SK-N-SH (cell line): ENCODE results near the gene PRPH. TPM values are rescaled to one million over a fixed set of nuclear protein-coding genes. Genes with fewer than 3 reads are reported as not detected.

Source experiments
- CTCF ChIA-PET: fragments of 300-600, 350-600 bp; formaldehyde crosslinking; extraction: SDS; loops from one replicate; lab custom pipeline; 2021; lab: Yijun Ruan, JAX
- POLR2A ChIA-PET: fragments of 350-600 bp; sonication (Branson Sonifier 250); formaldehyde crosslinking; extraction: SDS; loops from one replicate; lab custom pipeline; 2020; ENCODE audit warnings: antibody characterized with exemption, inconsistent platforms; lab: Yijun Ruan, JAX
- DNase-seq: peaks from one replicate; pipeline ENCODE4 v3.0.0; 2012
- H2AFZ ChIP-seq: fragments of 200-600 bp; sonication (generic); 2 replicates; pipeline ENCODE4 v1.8.1; 2016; ENCODE audit warnings: antibody characterized with exemption, mild to moderate bottlenecking, low read depth
- H3F3A ChIP-seq: fragments of 200-600 bp; sonication (generic); replicated peaks from 2 replicates; pipeline ENCODE3; 2016; ENCODE audit warnings: antibody characterized with exemption, mild to moderate bottlenecking; ENCODE audit not compliant: insufficient read depth
- H3K27ac ChIP-seq, 2 experiments: fragments of 200-500 bp in 1 of 2; fragments of 200-600 bp in 1 of 2; sonication (Bioruptor generic) in 1 of 2; sonication (generic), shearing (Covaris generic) in 1 of 2; 2 replicates each; pipeline versions ENCODE4 v1.5.1 to v1.6.1; 2014 to 2016; ENCODE audit warnings: low read depth in 2 of 2, inconsistent platforms in 1 of 2, low read length in 1 of 2, mild to moderate bottlenecking in 1 of 2, mixed read lengths in 1 of 2
- H3K27me3 ChIP-seq: fragments of 200-600 bp; sonication (generic), shearing (Covaris generic); 2 replicates; pipeline ENCODE4 v1.6.1; 2016; ENCODE audit warnings: mixed run types; ENCODE audit not compliant: insufficient read depth
- H3K36me3 ChIP-seq, 2 experiments: fragments of 200-500 bp in 1 of 2; fragments of 200-600 bp in 1 of 2; sonication (Bioruptor generic) in 1 of 2; sonication (generic) in 1 of 2; replicated peaks in 1 of 2; 2 replicates each; pipeline versions ENCODE3 to v1.5.1; 2014 to 2016; ENCODE audit warnings: low read length in 1 of 2, mild to moderate bottlenecking in 1 of 2; ENCODE audit not compliant: insufficient read depth in 2 of 2, control insufficient read depth in 1 of 2
- H3K4me1 ChIP-seq, 2 experiments: fragments of 200-500 bp in 1 of 2; fragments of 200-600 bp in 1 of 2; sonication (Bioruptor generic) in 1 of 2; sonication (generic), shearing (Covaris generic) in 1 of 2; 2 replicates each; pipeline versions ENCODE4 v1.5.1 to v1.6.1; 2014 to 2016; ENCODE audit warnings: low read depth in 1 of 2, low read length in 1 of 2, mixed run types in 1 of 2; ENCODE audit not compliant: insufficient read depth in 2 of 2, control insufficient read depth in 1 of 2
- H3K4me2 ChIP-seq: fragments of 200-600 bp; sonication (generic), shearing (Covaris generic); 2 replicates; pipeline ENCODE4 v1.6.1; 2017; ENCODE audit warnings: mixed run types
- H3K4me3 ChIP-seq, 2 experiments: fragments of 200-500 bp in 1 of 2; fragments of 200-600 bp in 1 of 2; sonication (Bioruptor generic) in 1 of 2; sonication (generic), shearing (Covaris generic) in 1 of 2; 2 replicates each; pipeline versions ENCODE4 v1.5.1 to v1.8.1; 2014 to 2016; ENCODE audit warnings: low read depth in 2 of 2, inconsistent platforms in 1 of 2, low read length in 1 of 2, mild to moderate bottlenecking in 1 of 2, mixed read lengths in 1 of 2, moderate library complexity in 1 of 2
- H3K79me2 ChIP-seq: fragments of 200-600 bp; sonication (generic); 2 replicates; pipeline ENCODE4 v1.8.1; 2017; ENCODE audit warnings: mild to moderate bottlenecking; ENCODE audit not compliant: insufficient read depth
- H3K9ac ChIP-seq: fragments of 200-600 bp; sonication (generic); 2 replicates; pipeline ENCODE4 v1.6.1; 2017; ENCODE audit warnings: mixed run types
- H3K9me2 ChIP-seq: fragments of 200-600 bp; sonication (generic); 2 replicates; pipeline ENCODE4 v1.6.1; 2017; ENCODE audit warnings: mixed run types
- H3K9me3 ChIP-seq: fragments of 200-600 bp; sonication (generic); 2 replicates; pipeline ENCODE4 v1.6.1; 2017; ENCODE audit warnings: mixed run types, mild to moderate bottlenecking, moderate library complexity
- H4K20me1 ChIP-seq: fragments of 200-600 bp; sonication (generic); 2 replicates; pipeline ENCODE4 v1.6.1; 2017; ENCODE audit warnings: mild to moderate bottlenecking, mixed run types; ENCODE audit not compliant: insufficient read depth
- CTCF ChIP-seq: fragments of 200-600 bp; sonication (generic); IDR thresholded peaks from 2 replicates; pipeline ENCODE4 v1.6.1; 2017; ENCODE audit warnings: antibody characterized with exemption, mild to moderate bottlenecking, moderate library complexity
- FOSL2 ChIP-seq: IDR thresholded peaks from 2 replicates; pipeline ENCODE4 v1.4.0; 2012; ENCODE audit warnings: low read depth, mild to moderate bottlenecking, moderate library complexity, borderline replicate concordance
- GABPA ChIP-seq: IDR thresholded peaks from 2 replicates; pipeline ENCODE4 v1.4.0; 2012; ENCODE audit warnings: low read depth, mild to moderate bottlenecking
- GATA2 ChIP-seq: sonication (generic); formaldehyde crosslinking; IDR thresholded peaks from 2 replicates; pipeline ENCODE4 v1.5.0; 2020; ENCODE audit warnings: mild to moderate bottlenecking, missing genetic modification reagents
- NFIC ChIP-seq: IDR thresholded peaks from 2 replicates; pipeline ENCODE4 v1.4.0; 2012; ENCODE audit warnings: borderline replicate concordance
- POLR2AphosphoS5 ChIP-seq: IDR thresholded peaks from 2 replicates; pipeline ENCODE4 v1.6.1; 2012; ENCODE audit warnings: low read depth, low read length
- RAD21 ChIP-seq: IDR thresholded peaks from 2 replicates; pipeline ENCODE4 v1.6.1; 2012; ENCODE audit warnings: mild to moderate bottlenecking, low read length
- RFX5 ChIP-seq: IDR thresholded peaks from 2 replicates; pipeline ENCODE4 v1.6.1; 2012; ENCODE audit warnings: mild to moderate bottlenecking, improper control_type of control experiment, low read length
- SMC3 ChIP-seq: IDR thresholded peaks from 2 replicates; pipeline ENCODE4 v1.6.1; 2012; ENCODE audit warnings: low read depth, low read length, improper control_type of control experiment
- TAF1 ChIP-seq: IDR thresholded peaks from 2 replicates; pipeline ENCODE4 v1.6.1; 2012; ENCODE audit warnings: low read depth, mild to moderate bottlenecking, low read length, moderate library complexity, borderline replicate concordance
- USF2 ChIP-seq: fragments of 150-350 bp; IDR thresholded peaks from 2 replicates; pipeline ENCODE4 v1.6.1; 2017; ENCODE audit warnings: antibody characterized with exemption, low read length, low read depth, borderline replicate concordance
- WGBS: methylation state at CpG from one replicate; pipeline ENCODE4 v1.1.6; 2017; ENCODE audit warnings: low lambda C conversion rate; 5-methylcytosine and 5-hydroxymethylcytosine counted together
- polyA plus RNA-seq, 3 experiments: library from polyadenylated mRNA; depleted of rRNA; stranded (reverse); fragments of >200 nt; gene quantifications; 2 replicates each; pipeline ENCODE4 v1.2.3, GENCODE V29; 2012

The PRPH gene
- polyA plus RNA-seq, 1 of the 3 experiments (the other 2 are of a cell fraction), result 1.9 TPM

- Histone ChIP-seq H4K20me1 (no peaks in the 10 kb centered on the region), H3K4me1 (peaks cover 4 to 22% of the 10 kb centered on the region in 2 experiments; a peak in 3 of 4 replicates), H3K79me2 (no peaks in the 10 kb centered on the region), H3K36me3 (no peaks in the 10 kb centered on the region)
- CTCF ChIA-PET, result interaction anchor here (1.7 to 29.6 kb wide), 2 partner anchors 10 to 39 kb away, joined by 13 to 658 read pairs; partner anchors contain the start of gene C1QL4
- WGBS, result 85% methylated on average over 6 of the region's 6 CpGs
- 0 out of 2 replicates have a peak, but pooled peaks have one; percentile 10 for TF ChIP-seq SMC3
- TF ChIP-seq GABPA, result no peak
- TF ChIP-seq RAD21, result peak; percentile 42
- TF ChIP-seq TAF1, result no peak
- 0 out of 2 replicates have a peak, but pooled peaks have one; percentile 25 for TF ChIP-seq CTCF
- TF ChIP-seq, all 33 proteins: peak for 3
- POLR2A ChIA-PET, result no interaction called here
- H3K9me2 ChIP-seq, result no peaks in the 10 kb centered on the region
- no peaks in the 10 kb centered on the region for H3K9me3 ChIP-seq
- H3K4me2 ChIP-seq, result no peak overlapping the region
- H2AFZ ChIP-seq, result no peak overlapping the region
- H3K9ac ChIP-seq, result no peak overlapping the region
- peak overlapping the region in 1 of 2 experiments; percentile 12; a peak in 1 of 4 replicates for H3K4me3 ChIP-seq
- no peaks in the 10 kb centered on the region for H3F3A ChIP-seq
- H3K27ac ChIP-seq, result no peak overlapping the region
- DNase-seq, result peak; percentile 55
- no peaks in the 10 kb centered on the region for H3K27me3 ChIP-seq
These were observed 3.2 kb downstream of the PRPH start for GRCh38 chr12:49298160-49298559.

- Histone ChIP-seq H3K4me1 (peaks cover 0 to 6% of the 10 kb centered on the region in 2 experiments; a peak in 1 of 4 replicates), H3K79me2 (no peaks in the 10 kb centered on the region), H3F3A (no peaks in the 10 kb centered on the region), H3K4me2 (no peak overlapping the region), H3K4me3 (no peak overlapping the region), H3K9me3 (no peaks in the 10 kb centered on the region), H2AFZ (no peak overlapping the region), H3K9me2 (no peaks in the 10 kb centered on the region), H3K36me3 (no peaks in the 10 kb centered on the region), H3K27me3 (no peaks in the 10 kb centered on the region), H3K27ac (no peak overlapping the region), H4K20me1 (no peaks in the 10 kb centered on the region), H3K9ac (no peak overlapping the region)
- no peak for DNase-seq
- POLR2A ChIA-PET, result no interaction called here
- TF ChIP-seq FOSL2 (no peak), RFX5 (no peak)
- CTCF ChIA-PET, result interaction anchor here (1.8 to 29.6 kb wide), 4 partner anchors 7 to 46 kb away, joined by 4 to 658 read pairs (median 21); partner anchors contain the start of genes C1QL4 and PRPH
- WGBS, result 90% methylated on average over 4 of the region's 4 CpGs
These were observed 6.8 kb downstream of the PRPH start for GRCh38 chr12:49301760-49302159.

- no peaks in the 10 kb centered on the region for H3K36me3 ChIP-seq
- DNase-seq, result peak; percentile 59
- no peak overlapping the region for H3K4me2 ChIP-seq
- H3K27ac ChIP-seq, result no peak overlapping the region
- TF ChIP-seq POLR2AphosphoS5, result no peak
- 0 out of 2 replicates have a peak, but pooled peaks have one; percentile 10 for TF ChIP-seq GATA2 (CRISPR knock-in tag)
- no peak for TF ChIP-seq NFIC
- TF ChIP-seq RFX5, result no peak
- no peak for TF ChIP-seq USF2
- no peak for TF ChIP-seq CTCF
- WGBS, result 60% methylated on average over 2 of the region's 2 CpGs
- H4K20me1 ChIP-seq, result no peaks in the 10 kb centered on the region
- H3K9me2 ChIP-seq, result no peaks in the 10 kb centered on the region
- no peak overlapping the region for H3K9ac ChIP-seq
- H2AFZ ChIP-seq, result no peak overlapping the region
- H3K9me3 ChIP-seq, result no peaks in the 10 kb centered on the region
- CTCF ChIA-PET, result interaction anchor here (0.7 to 29.6 kb wide), 7 partner anchors 10 to 414 kb away, joined by 3 to 658 read pairs (median 9); partner anchors contain the start of genes C1QL4 and PRPH
- peaks cover 0 to 6% of the 10 kb centered on the region in 2 experiments; a peak in 1 of 4 replicates for H3K4me1 ChIP-seq
- no peaks in the 10 kb centered on the region for H3F3A ChIP-seq
- POLR2A ChIA-PET, result interaction anchor here (1.1 to 1.2 kb wide), 2 partner anchors 10 to 19 kb away, joined by 5 to 7 read pairs; partner anchors contain the start of genes PRPH and TROAP
- no peaks in the 10 kb centered on the region for H3K27me3 ChIP-seq
- no peaks in the 10 kb centered on the region for H3K79me2 ChIP-seq
- H3K4me3 ChIP-seq, result no peak overlapping the region
These were observed 9.2 kb downstream of the PRPH start for GRCh38 chr12:49304161-49304560.
